CD14-positive monocyte (primary cell): ENCODE measurements around the gene GAREM2. TPM values are rescaled to one million over a fixed set of nuclear protein-coding genes. Genes with fewer than 3 reads are reported as not detected.
A peak's percentile ranks its signal among the peaks of the same experiment; 100 is the strongest.

Source experiments
- DNase-seq, 3 donors: peaks; one replicate each; pipeline ENCODE4 v3.0.0-alpha.2; 2011 to 2022
- H2AFZ ChIP-seq: 2 replicates; pipeline ENCODE4 v1.6.0; 2012; ENCODE audit warnings: mild to moderate bottlenecking, low read depth, low read length, inconsistent platforms; ENCODE audit not compliant: insufficient read depth, poor library complexity, severe bottlenecking
- H3K27ac ChIP-seq, 2 donors: 1 replicate in 1 of 2; 2 replicates in 1 of 2; pipeline ENCODE4 v1.5.1; 2012 to 2013; ENCODE audit warnings: low read length in 2 of 2, control low read depth in 1 of 2, inconsistent platforms in 1 of 2, low read depth in 1 of 2, mild to moderate bottlenecking in 1 of 2
- H3K27me3 ChIP-seq, 2 donors: one replicate each; pipeline versions ENCODE4 v1.6.0 to v1.6.1; 2011 to 2013; ENCODE audit warnings: low read length in 2 of 2; ENCODE audit not compliant: control insufficient read depth in 2 of 2, insufficient read depth in 2 of 2
- H3K36me3 ChIP-seq, 2 donors: replicated peaks in 1 of 2; 1 replicate in 1 of 2; 2 replicates in 1 of 2; pipeline versions ENCODE4 v1.5.1 to v1.6.1; 2012 to 2013; ENCODE audit warnings: low read length in 2 of 2, control low read depth in 1 of 2, inconsistent platforms in 1 of 2, mild to moderate bottlenecking in 1 of 2; ENCODE audit not compliant: insufficient read depth in 2 of 2, control insufficient read depth in 1 of 2
- H3K4me1 ChIP-seq, 2 donors: 1 replicate in 1 of 2; 2 replicates in 1 of 2; pipeline versions ENCODE4 v1.5.1 to v1.6.1; 2012 to 2013; ENCODE audit warnings: low read length in 2 of 2, control low read depth in 1 of 2, inconsistent platforms in 1 of 2, mild to moderate bottlenecking in 1 of 2, moderate library complexity in 1 of 2; ENCODE audit not compliant: insufficient read depth in 2 of 2, control insufficient read depth in 1 of 2
- H3K4me2 ChIP-seq: replicated peaks from 2 replicates; pipeline ENCODE3; 2012; ENCODE audit warnings: low read length, moderate library complexity, mild to moderate bottlenecking; ENCODE audit not compliant: poor library complexity, severe bottlenecking; ENCODE audit errors: extremely low read depth
- H3K4me3 ChIP-seq, 3 experiments: fragments of 200-600 bp in 1 of 3; sonication (generic) in 1 of 3; replicated peaks in 1 of 3; 1 replicate in 2 of 3; 2 replicates in 1 of 3; pipeline ENCODE4 v1.5.1; 2011 to 2013; ENCODE audit warnings: low read length in 3 of 3, mild to moderate bottlenecking in 3 of 3, control low read depth in 2 of 3, low read depth in 2 of 3, inconsistent platforms in 1 of 3, moderate library complexity in 1 of 3
- H3K79me2 ChIP-seq: 2 replicates; pipeline ENCODE4 v1.6.0; 2012; ENCODE audit warnings: mild to moderate bottlenecking, control low read depth, inconsistent platforms, low read length, moderate library complexity; ENCODE audit not compliant: insufficient read depth
- H3K9ac ChIP-seq: 2 replicates; pipeline ENCODE4 v1.6.0; 2017; ENCODE audit warnings: low read length, mild to moderate bottlenecking; ENCODE audit not compliant: insufficient read depth, poor library complexity, severe bottlenecking
- H3K9me3 ChIP-seq, 2 donors: replicated peaks in 1 of 2; 1 replicate in 1 of 2; 2 replicates in 1 of 2; pipeline versions ENCODE4 v1.5.1 to v1.6.1; 2012 to 2013; ENCODE audit warnings: low read length in 2 of 2, control low read depth in 1 of 2; ENCODE audit not compliant: control insufficient read depth in 1 of 2, insufficient read depth in 1 of 2
- H4K20me1 ChIP-seq: 2 replicates; pipeline ENCODE4 v1.6.0; 2012; ENCODE audit warnings: mild to moderate bottlenecking, low read length, control low read depth, moderate library complexity; ENCODE audit not compliant: insufficient read depth
- H3K27ac Mint-ChIP-seq, 7 donors: one replicate each; pipeline ENCODE4 v1.8.0; 2020; ENCODE audit warnings: mild to moderate bottlenecking in 7 of 7, mixed read lengths in 7 of 7, moderate library complexity in 6 of 7, inconsistent platforms in 2 of 7
- H3K27me3 Mint-ChIP-seq, 3 donors: one replicate each; pipeline ENCODE4 v1.8.0; 2021 to 2022; ENCODE audit warnings: low read depth in 3 of 3, mild to moderate bottlenecking in 3 of 3, mixed read lengths in 3 of 3, moderate library complexity in 3 of 3, inconsistent platforms in 1 of 3
- H3K36me3 Mint-ChIP-seq, 2 donors: one replicate each; pipeline ENCODE4 v1.8.0; 2020; ENCODE audit warnings: mixed read lengths in 2 of 2, inconsistent platforms in 1 of 2, mild to moderate bottlenecking in 1 of 2
- H3K4me1 Mint-ChIP-seq: one replicate; pipeline ENCODE4 v1.8.0; 2020; ENCODE audit warnings: mild to moderate bottlenecking, mixed read lengths
- H3K4me3 Mint-ChIP-seq, 2 donors: one replicate each; pipeline ENCODE4 v1.8.0; 2020; ENCODE audit warnings: mild to moderate bottlenecking in 2 of 2, mixed read lengths in 2 of 2, moderate library complexity in 1 of 2
- H3K9me3 Mint-ChIP-seq, 7 donors: one replicate each; pipeline ENCODE4 v1.8.0; 2020 to 2022; ENCODE audit warnings: mixed read lengths in 7 of 7, mild to moderate bottlenecking in 6 of 7, moderate library complexity in 6 of 7, inconsistent platforms in 2 of 7
- WGBS: methylation state at CpG from one replicate; pipeline ENCODE4 v1.1.5; 2013; ENCODE audit warnings: missing lambda C conversion rate; ENCODE audit not compliant: insufficient coverage; 5-methylcytosine and 5-hydroxymethylcytosine counted together
- intact Hi-C, 2 donors: fragments of 100-400 bp; cut with micrococcal nuclease; formaldehyde crosslinking; loops; one replicate each; pipeline versions ENCODE4 v1.15.0 to v1.15.1; 2023
- polyA plus RNA-seq, 3 donors: library from polyadenylated mRNA; depleted of rRNA in 1 of 3; unstranded in 2 of 3; stranded (reverse) in 1 of 3; fragments of 300-500 nt in 2 of 3; fragments of >200 nt in 1 of 3; fragmentation: Illumina TruSeq in 2 of 3; gene quantifications; 1 replicate in 2 of 3; 2 replicates in 1 of 3; pipeline ENCODE4 v1.2.3, GENCODE V29; 2012 to 2021
- TF ChIP-seq, protein P1 (sequence below): fragments of 200-600 bp; IDR thresholded peaks from one replicate; pipeline ENCODE4 v1.8.0; 2022; ENCODE audit warnings: antibody characterized with exemption, mild to moderate bottlenecking

The GAREM2 gene
- polyA plus RNA-seq, 3 donors = 0.08 to 0.09 TPM; not detected in 1

DNA sequence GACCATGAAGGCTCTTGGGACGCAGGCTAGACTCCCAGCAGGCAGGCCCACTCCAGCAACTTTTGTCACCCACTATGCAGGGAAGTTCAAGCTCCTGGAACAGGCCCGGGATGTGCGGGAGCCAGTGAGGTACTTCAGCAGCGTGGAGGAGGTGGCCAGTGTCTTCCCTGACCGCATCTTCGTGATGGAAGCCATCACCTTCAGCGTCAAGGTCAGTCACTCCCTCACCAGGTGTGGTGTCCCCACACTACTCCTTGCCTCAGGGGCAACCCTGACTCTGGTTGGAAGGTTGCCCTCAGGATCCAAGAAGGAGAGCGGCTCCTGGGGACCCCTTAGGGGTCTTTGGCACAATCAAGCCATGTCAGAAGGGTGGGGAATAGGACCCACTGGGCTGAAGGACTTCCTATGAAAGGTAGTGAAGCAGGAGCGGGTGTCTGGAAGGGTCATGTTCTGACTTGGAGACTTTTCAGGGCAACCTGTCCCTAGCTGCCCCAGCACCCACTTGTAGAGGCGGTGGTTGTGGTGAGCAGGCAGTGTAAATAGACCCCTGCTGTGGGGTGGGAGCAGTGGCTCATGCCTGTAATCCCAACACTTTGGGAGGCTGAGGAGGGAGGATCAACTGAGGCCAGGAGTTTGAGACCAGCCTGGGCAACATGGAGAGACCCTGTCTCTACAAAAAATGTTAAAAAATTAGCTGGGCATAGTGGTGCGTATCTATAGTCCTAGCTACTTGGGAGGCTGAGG is 10.2 kb downstream of the GAREM2 start:
- Histone ChIP-seq H4K20me1 (no peaks in the 10 kb centered on the region), H3K27ac (no peak overlapping the region), H3K9ac (no peak overlapping the region), H3K9me3 (no peaks in the 10 kb centered on the region), H3K4me1 (peaks cover 19 to 34% of the 10 kb centered on the region in 2 donors), H2AFZ (peak overlapping the region; percentile 90), H3K4me2 (no peak overlapping the region), H3K79me2 (no peaks in the 10 kb centered on the region), H3K36me3 (no peaks in the 10 kb centered on the region), H3K27me3 (peaks cover 4 to 34% of the 10 kb centered on the region in 2 donors), H3K4me3 (no peak overlapping the region)
- H3K36me3 Mint-ChIP-seq = peaks cover 0 to 14% of the 10 kb centered on the region in 2 donors
- H3K27ac Mint-ChIP-seq = peak overlapping the region in 2 of 7 donors; percentile 41 to 61
- intact Hi-C loops = loop anchor here in 1 of 2 donors (10.0 kb wide), 1 partner anchor 228 kb away; no protein-coding TSS in a partner anchor
- DNase-seq = no peak
- peaks cover 31% of the 10 kb centered on the region for H3K4me1 Mint-ChIP-seq
- TF ChIP-seq, protein P1, sequence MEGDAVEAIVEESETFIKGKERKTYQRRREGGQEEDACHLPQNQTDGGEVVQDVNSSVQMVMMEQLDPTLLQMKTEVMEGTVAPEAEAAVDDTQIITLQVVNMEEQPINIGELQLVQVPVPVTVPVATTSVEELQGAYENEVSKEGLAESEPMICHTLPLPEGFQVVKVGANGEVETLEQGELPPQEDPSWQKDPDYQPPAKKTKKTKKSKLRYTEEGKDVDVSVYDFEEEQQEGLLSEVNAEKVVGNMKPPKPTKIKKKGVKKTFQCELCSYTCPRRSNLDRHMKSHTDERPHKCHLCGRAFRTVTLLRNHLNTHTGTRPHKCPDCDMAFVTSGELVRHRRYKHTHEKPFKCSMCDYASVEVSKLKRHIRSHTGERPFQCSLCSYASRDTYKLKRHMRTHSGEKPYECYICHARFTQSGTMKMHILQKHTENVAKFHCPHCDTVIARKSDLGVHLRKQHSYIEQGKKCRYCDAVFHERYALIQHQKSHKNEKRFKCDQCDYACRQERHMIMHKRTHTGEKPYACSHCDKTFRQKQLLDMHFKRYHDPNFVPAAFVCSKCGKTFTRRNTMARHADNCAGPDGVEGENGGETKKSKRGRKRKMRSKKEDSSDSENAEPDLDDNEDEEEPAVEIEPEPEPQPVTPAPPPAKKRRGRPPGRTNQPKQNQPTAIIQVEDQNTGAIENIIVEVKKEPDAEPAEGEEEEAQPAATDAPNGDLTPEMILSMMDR = no peak
- H3K9me3 Mint-ChIP-seq = peaks cover 0 to 6% (median 0%) of the 10 kb centered on the region in 7 donors
- H3K27me3 Mint-ChIP-seq = peaks cover 29 to 51% (median 44%) of the 10 kb centered on the region in 3 donors
- H3K4me3 Mint-ChIP-seq = no peak overlapping the region
- 99% methylated on average over 9 of the region's 11 CpGs for WGBS

DNA sequence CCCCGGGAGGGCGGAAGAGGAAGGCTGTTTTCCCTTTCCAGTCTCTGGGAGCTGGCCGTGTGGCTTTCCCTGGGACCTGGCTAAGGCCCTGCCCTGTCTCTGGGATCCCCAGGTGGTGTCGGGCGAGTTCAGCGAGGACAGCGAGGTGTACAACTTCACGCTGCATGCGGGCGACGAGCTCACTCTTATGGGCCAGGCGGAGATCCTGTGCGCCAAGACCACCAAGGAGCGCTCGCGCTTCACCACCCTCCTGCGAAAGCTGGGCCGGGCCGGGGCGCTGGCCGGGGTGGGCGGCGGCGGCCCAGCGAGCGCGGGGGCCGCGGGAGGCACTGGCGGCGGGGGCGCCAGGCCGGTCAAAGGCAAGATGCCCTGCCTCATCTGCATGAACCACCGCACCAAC is 11.2 kb downstream of the GAREM2 start:
- H3K9ac ChIP-seq = peak overlapping the region; percentile 49
- peak overlapping the region in 1 of 7 donors; percentile 48 for H3K27ac Mint-ChIP-seq
- peaks cover 24% of the 10 kb centered on the region for H3K4me1 Mint-ChIP-seq

More for the DNA sequence above, 11.2 kb downstream of the GAREM2 start:
- Histone ChIP-seq H3K27ac (no peak overlapping the region), H4K20me1 (no peaks in the 10 kb centered on the region), H3K27me3 (peaks cover 4 to 26% of the 10 kb centered on the region in 2 donors), H3K36me3 (no peaks in the 10 kb centered on the region), H3K9me3 (no peaks in the 10 kb centered on the region), H2AFZ (peak overlapping the region; percentile 90), H3K79me2 (no peaks in the 10 kb centered on the region), H3K4me2 (peak overlapping the region; percentile 85), H3K4me3 (peak overlapping the region; percentile 35 to 74 (median 46)), H3K4me1 (peaks cover 14 to 27% of the 10 kb centered on the region in 2 donors)
- Mint-ChIP-seq H3K27me3 (peaks cover 21 to 42% (median 38%) of the 10 kb centered on the region in 3 donors), H3K36me3 (peaks cover 0 to 14% of the 10 kb centered on the region in 2 donors), H3K9me3 (peaks cover 0 to 6% (median 0%) of the 10 kb centered on the region in 7 donors), H3K4me3 (peak overlapping the region; percentile 58 to 68)
- TF ChIP-seq, protein P1 = no peak
- WGBS = 70% methylated on average over 34 of the region's 34 CpGs
- intact Hi-C loops = loop anchor here in 1 of 2 donors (10.0 kb wide), 1 partner anchor 229 kb away; no protein-coding TSS in a partner anchor
- no peak for DNase-seq
